ENCODE measurements around the gene ERI2.

- no peak for TF ChIP-seq POLR2A (IDR thresholded peaks at IDR 0.05; ENCODE audit: low read depth, low read length)
- TF ChIP-seq POLR2AphosphoS5 (IDR thresholded peaks at IDR 0.05; ENCODE audit: low read depth, low read length) = no peak
- no peak for TF ChIP-seq TAF1 (IDR thresholded peaks at IDR 0.05; ENCODE audit: borderline replicate concordance, low read depth, low read length)
Observed at GRCh38 chr16:20849589-20850390, 43.5 kb upstream of the ERI2 start.

Measured in GM12892 (cell line).